ENCODE measurements around the gene VIT.

DNA sequence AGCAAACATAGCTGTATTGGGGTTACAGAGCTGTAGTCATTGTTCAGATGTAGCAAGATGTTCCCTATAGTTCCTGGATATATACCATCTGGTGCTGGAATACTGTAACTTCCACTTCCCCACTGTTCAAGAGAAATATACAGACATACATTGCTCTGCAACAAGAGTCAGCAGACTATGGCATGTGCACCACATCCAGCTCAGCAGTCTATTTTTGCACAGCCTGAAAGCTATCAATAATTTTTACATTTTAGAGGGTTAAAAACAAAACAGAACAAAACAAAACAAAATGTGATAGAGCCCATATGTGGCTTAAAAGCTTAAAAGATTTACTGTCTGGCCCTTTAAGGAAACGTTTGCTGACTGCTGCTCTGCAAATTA lies 31.8 kb upstream of the VIT start:
- TF ChIP-seq, protein P1, sequence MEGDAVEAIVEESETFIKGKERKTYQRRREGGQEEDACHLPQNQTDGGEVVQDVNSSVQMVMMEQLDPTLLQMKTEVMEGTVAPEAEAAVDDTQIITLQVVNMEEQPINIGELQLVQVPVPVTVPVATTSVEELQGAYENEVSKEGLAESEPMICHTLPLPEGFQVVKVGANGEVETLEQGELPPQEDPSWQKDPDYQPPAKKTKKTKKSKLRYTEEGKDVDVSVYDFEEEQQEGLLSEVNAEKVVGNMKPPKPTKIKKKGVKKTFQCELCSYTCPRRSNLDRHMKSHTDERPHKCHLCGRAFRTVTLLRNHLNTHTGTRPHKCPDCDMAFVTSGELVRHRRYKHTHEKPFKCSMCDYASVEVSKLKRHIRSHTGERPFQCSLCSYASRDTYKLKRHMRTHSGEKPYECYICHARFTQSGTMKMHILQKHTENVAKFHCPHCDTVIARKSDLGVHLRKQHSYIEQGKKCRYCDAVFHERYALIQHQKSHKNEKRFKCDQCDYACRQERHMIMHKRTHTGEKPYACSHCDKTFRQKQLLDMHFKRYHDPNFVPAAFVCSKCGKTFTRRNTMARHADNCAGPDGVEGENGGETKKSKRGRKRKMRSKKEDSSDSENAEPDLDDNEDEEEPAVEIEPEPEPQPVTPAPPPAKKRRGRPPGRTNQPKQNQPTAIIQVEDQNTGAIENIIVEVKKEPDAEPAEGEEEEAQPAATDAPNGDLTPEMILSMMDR (IDR thresholded peaks at IDR 0.05): no peak
- TF ChIP-seq EP300 (IDR thresholded peaks at IDR 0.05): no peak
